ENCODE measurements around the gene TM9SF4. TPM values are rescaled to one million over a fixed set of nuclear protein-coding genes. Genes with fewer than 3 reads are reported as not detected.

Gene TM9SF4
- total and polyA plus RNA-seq, 2 of the 8 experiments (the other 6 are each of a cell fraction or from before 2014, with no cell fraction given): 38.4 to 68.7 TPM

- DNase-seq (ENCODE audit: low read depth in 1 of 2, low spot score in 2 of 2): no peak
- H3K4me2 ChIP-seq (ENCODE audit: insufficient read depth in 1 of 2, low read depth in 2 of 2, low read length in 2 of 2): no peak overlapping the region
- H3K27me3 ChIP-seq (replicated peaks in 1 of 4; ENCODE audit: control insufficient read depth in 3 of 4, extremely low read depth in 1 of 4, insufficient read depth in 3 of 4, low read length in 3 of 4): no peaks in the 10 kb centered on the region
- H4K91ac ChIP-seq (replicated peaks; ENCODE audit: insufficient read length, low read length): no peak overlapping the region
- H4K20me1 ChIP-seq (replicated peaks in 1 of 2; ENCODE audit: control insufficient read depth in 1 of 2, insufficient read depth in 2 of 2, low read length in 2 of 2): no peaks in the 10 kb centered on the region
- H2AFZ ChIP-seq (ENCODE audit: low read length): no peak overlapping the region
- no peak overlapping the region for H4K5ac ChIP-seq (ENCODE audit: insufficient read length, low read depth, low read length)
- WGBS, 2 experiments (ENCODE audit: extremely low coverage in 1 of 2, insufficient coverage in 1 of 2, insufficient read length in 1 of 2, insufficient replicate concordance in 2 of 2, low coverage in 1 of 2, low lambda C conversion rate in 2 of 2, missing lambda C conversion rate in 1 of 2): 85% methylated on average over 2 of the region's 2 CpGs; no CpG with 5 or more reads in 1 of the 2 experiments
- H3K18ac ChIP-seq (ENCODE audit: extremely low read depth, low read length): no peak overlapping the region
- H3K56ac ChIP-seq (replicated peaks; ENCODE audit: insufficient read length, low read depth, low read length): no peak overlapping the region
- H3K23ac ChIP-seq (ENCODE audit: insufficient read length): no peak overlapping the region
- no peaks in the 10 kb centered on the region for H3K79me1 ChIP-seq (ENCODE audit: low read depth, low read length)
- no peak overlapping the region for H2AK5ac ChIP-seq (ENCODE audit: low read depth, low read length)
- no peak overlapping the region for H3K4me3 ChIP-seq (ENCODE audit: extremely low read depth in 1 of 4, insufficient read depth in 2 of 4, low read depth in 3 of 4, low read length in 4 of 4)
- ChIA-PET CTCF (ENCODE audit: partially characterized antibody) (no interaction called here), POLR2A (ENCODE audit: partially characterized antibody) (interaction anchor here (0.6 to 2.0 kb wide), 2 partner anchors 9 to 18 kb away, joined by 3 to 6 read pairs; no protein-coding TSS in a partner anchor)
- no peak overlapping the region for H2BK20ac ChIP-seq (ENCODE audit: low read length)
- no peaks in the 10 kb centered on the region for H3K79me2 ChIP-seq (ENCODE audit: control insufficient read depth in 1 of 2, insufficient read depth in 2 of 2, low read length in 2 of 2)
- H2BK12ac ChIP-seq (ENCODE audit: low read depth, low read length): no peak overlapping the region
- no peak overlapping the region for H2BK15ac ChIP-seq (ENCODE audit: low read length)
- H4K8ac ChIP-seq (ENCODE audit: extremely low read depth, insufficient read depth, low read length): no peak overlapping the region
- H2BK120ac ChIP-seq (replicated peaks; ENCODE audit: low read depth, low read length): no peak overlapping the region
- H3K9me3 ChIP-seq (ENCODE audit: insufficient read depth in 2 of 2, low read depth in 1 of 2, low read length in 1 of 2): no peaks in the 10 kb centered on the region
- H3K4me1 ChIP-seq (replicated peaks in 1 of 4; ENCODE audit: control insufficient read depth in 3 of 4, insufficient read depth in 4 of 4, low read length in 3 of 4): peaks cover 0 to 1% (median 0%) of the 10 kb centered on the region in 4 experiments; a peak in 1 of 7 replicates
- H3K9ac ChIP-seq (replicated peaks in 1 of 4; ENCODE audit: extremely low read depth in 1 of 4, low read depth in 3 of 4, low read length in 3 of 4): no peak overlapping the region
- 0 out of 2 replicates have a peak, but pooled peaks cover 3% of the 10 kb centered on the region for H3K23me2 ChIP-seq (ENCODE audit: low read depth, low read length)
- no peaks in the 10 kb centered on the region for H3K36me3 ChIP-seq (ENCODE audit: control insufficient read depth in 2 of 4, insufficient read depth in 4 of 4, low read length in 3 of 4)
- H3K4ac ChIP-seq (replicated peaks; ENCODE audit: insufficient read length, low read depth, low read length): no peak overlapping the region
- no peak overlapping the region for H3K14ac ChIP-seq (ENCODE audit: insufficient read length)
- no peak for FAIRE-seq
- H2BK5ac ChIP-seq (ENCODE audit: low read depth, low read length): no peak overlapping the region
- no peak overlapping the region for H3K27ac ChIP-seq (ENCODE audit: low read depth, low read length)
- TF ChIP-seq CHD1 (IDR thresholded peaks at IDR 0.05; ENCODE audit: low read depth, low read length): no peak
- TF ChIP-seq CTCF (IDR thresholded peaks at IDR 0.05; ENCODE audit: control extremely low read depth in 1 of 3, insufficient read depth in 1 of 3, low read depth in 1 of 3, low read length in 3 of 3): no peak
- no peak for TF ChIP-seq SP2 (IDR thresholded peaks at IDR 0.05; ENCODE audit: low read length)
- no peak for TF ChIP-seq NANOG (IDR thresholded peaks at IDR 0.05; ENCODE audit: insufficient read depth, low read depth, low read length, poor library complexity, severe bottlenecking)
- TF ChIP-seq ASH2L (IDR thresholded peaks at IDR 0.05; ENCODE audit: low read length): no peak
- TF ChIP-seq TAF1 (IDR thresholded peaks at IDR 0.05; ENCODE audit: low read depth, low read length): no peak
- TF ChIP-seq CBX5 (IDR thresholded peaks at IDR 0.05; ENCODE audit: low read depth, low read length): no peak
- TF ChIP-seq BRCA1 (IDR thresholded peaks at IDR 0.05; ENCODE audit: low read depth, low read length): no peak
- no peak for TF ChIP-seq EGR1 (IDR thresholded peaks at IDR 0.05; ENCODE audit: borderline replicate concordance, low read depth, low read length)
- no peak for TF ChIP-seq PHF8 (conservative IDR thresholded peaks at IDR 0.05; ENCODE audit: low read depth, low read length)
- no peak for TF ChIP-seq E2F6 (IDR thresholded peaks at IDR 0.05)
Measured at GRCh38 chr20:32181606-32182005, 72.1 kb downstream of the TM9SF4 start.

All from H1 (cell line).